ENCODE data around the gene SNX33.

SNX33 gene

DNA sequence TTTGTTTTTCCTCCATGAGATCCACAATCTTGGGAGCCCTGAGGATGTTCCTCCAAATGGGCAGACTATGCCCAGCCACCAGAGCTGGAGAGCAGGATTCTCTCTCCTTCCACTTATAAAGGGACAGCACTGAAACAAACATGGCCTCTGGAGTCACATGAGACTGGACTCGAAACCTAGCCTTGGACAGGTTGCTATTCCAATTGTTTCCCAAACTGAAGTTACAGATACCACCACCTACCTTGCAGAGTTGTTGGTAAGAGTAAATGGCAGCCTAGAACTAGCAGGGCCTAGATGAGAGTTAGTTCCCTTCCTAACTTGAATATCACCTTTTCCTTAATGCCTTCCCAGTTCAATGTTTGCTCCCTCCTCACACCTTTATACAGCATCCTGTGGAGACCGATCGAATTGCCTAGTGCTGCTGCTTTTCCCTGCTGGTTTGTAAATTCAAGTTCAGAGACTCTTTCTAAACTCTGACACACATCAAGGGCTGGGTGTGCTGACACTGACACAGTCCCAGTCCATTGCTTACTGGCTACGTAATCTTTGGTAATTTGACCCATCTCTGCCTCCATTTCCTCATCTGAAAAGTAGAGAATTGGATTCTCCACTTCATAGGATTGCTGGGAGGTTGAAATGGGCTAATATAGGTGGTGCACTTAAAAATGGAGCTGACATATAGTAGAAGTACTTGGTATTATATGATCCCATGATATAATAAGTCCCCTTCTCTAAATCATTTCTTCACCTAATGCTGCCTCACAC, 10.3 kb upstream of the SNX33 start:
- DNase-seq (ENCODE audit: low read depth, low spot score), result no peak
- Histone ChIP-seq H3K4me1 (ENCODE audit: insufficient read depth, insufficient read length) (peaks cover 10% of the 10 kb centered on the region), H3K9ac (ENCODE audit: insufficient read length, low read depth) (peak overlapping the region; percentile 37), H3K4me3 (ENCODE audit: insufficient read length, low read depth) (peak overlapping the region; percentile 33), H3K27me3 (ENCODE audit: insufficient read depth, insufficient read length) (no peaks in the 10 kb centered on the region), H3K36me3 (ENCODE audit: insufficient read depth, insufficient read length, low read length) (peaks cover 22% of the 10 kb centered on the region), H3K9me3 (ENCODE audit: insufficient read depth, low read length) (no peaks in the 10 kb centered on the region)
- TF ChIP-seq SUZ12 (IDR thresholded peaks at IDR 0.05; ENCODE audit: extremely low read depth, insufficient read depth, insufficient read length) (no peak), ZNF274 (IDR thresholded peaks at IDR 0.05; ENCODE audit: low read depth, low read length) (no peak), YY1 (IDR thresholded peaks at IDR 0.05; ENCODE audit: insufficient read depth, insufficient read length) (no peak)

DNA sequence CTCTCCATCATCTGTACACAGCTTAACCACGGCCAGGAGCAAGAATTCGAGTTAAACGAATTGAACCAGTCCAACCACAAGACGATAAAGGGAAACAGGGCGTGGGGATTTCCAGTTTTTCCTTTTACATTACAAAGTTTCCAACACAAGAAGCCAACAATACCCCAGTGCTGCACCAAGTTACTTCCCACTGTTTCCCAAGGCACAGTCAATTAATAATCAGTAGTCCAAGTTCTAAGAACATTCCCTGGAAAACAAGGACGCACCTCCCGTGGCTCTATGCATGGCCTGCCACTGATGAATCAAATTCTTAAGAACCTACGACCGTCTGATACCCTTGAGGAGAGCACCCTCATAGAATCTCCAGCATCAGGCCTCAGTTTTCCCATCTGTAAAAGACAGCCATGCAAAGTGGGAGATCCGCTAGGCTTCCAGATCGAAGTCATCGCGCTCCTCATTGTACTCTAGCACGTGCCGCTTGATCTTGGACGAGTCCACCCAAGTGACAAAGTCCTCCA, 8.5 kb upstream of the SNX33 start:
- peaks cover 9% of the 10 kb centered on the region for H3K4me1 ChIP-seq (ENCODE audit: insufficient read depth, insufficient read length)
- no peak for DNase-seq (ENCODE audit: low read depth, low spot score)
- no peak for TF ChIP-seq YY1 (IDR thresholded peaks at IDR 0.05; ENCODE audit: insufficient read depth, insufficient read length)
- TF ChIP-seq SUZ12 (IDR thresholded peaks at IDR 0.05; ENCODE audit: extremely low read depth, insufficient read depth, insufficient read length), result no peak
- TF ChIP-seq ZNF274 (IDR thresholded peaks at IDR 0.05; ENCODE audit: low read depth, low read length), result no peak

DNA sequence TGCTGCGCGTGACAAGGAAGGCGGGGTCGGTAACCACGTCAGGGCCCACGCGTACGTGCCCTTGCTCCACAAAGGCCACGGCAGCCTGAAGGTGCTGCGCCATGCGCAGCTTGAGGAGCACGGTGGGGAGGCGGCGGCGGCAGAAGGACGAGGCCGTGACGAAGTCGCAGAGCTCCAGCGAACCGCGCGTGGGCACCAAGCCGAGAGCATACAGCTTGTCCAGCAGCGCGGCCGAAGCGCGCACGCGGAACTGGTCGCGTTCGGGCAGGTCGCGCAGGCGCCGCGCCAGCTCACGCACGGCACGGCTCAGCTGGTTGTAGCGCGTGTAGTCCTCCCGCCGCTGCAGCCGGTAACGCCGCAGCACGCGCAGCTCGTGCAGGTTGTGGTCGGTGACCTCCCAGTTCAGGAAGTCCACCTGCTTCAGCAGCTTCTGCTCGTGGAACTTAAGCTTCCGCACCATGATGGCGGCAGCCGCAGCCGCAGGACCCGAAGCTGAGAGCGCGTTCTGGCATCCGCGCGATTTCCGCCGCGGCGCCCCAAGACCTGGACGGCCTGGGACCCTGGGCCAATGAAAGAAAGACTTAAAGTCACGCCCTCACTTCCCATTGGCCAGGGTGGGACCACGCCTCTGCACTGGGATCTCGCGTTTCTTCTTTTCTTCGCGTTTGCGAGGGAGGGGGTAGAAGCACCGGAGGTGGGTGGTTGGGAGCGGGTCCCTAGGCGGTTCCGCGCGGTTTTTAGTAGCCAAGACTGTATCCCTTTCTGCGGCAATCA, 7.8 kb upstream of the SNX33 start, which contains the start of gene IMP3:
IMP3 (minus strand) TSS at position 516 of the 774 bp plus-strand sequence; CDS start at position 460, 56 bp downstream.
- Histone ChIP-seq H3K9ac (ENCODE audit: insufficient read length, low read depth) (peak within 1 kb of the TSS; percentile 100), H3K27me3 (ENCODE audit: insufficient read depth, insufficient read length) (no peaks in the 10 kb centered on the region), H3K9me3 (ENCODE audit: insufficient read depth, low read length) (no peaks in the 10 kb centered on the region), H3K36me3 (ENCODE audit: insufficient read depth, insufficient read length, low read length) (peaks cover 22% of the 10 kb centered on the region), H3K4me3 (ENCODE audit: insufficient read length, low read depth) (peak within 1 kb of the TSS; percentile 99), H3K4me1 (ENCODE audit: insufficient read depth, insufficient read length) (peaks cover 6% of the 10 kb centered on the region)
- TF ChIP-seq SUZ12 (IDR thresholded peaks at IDR 0.05; ENCODE audit: extremely low read depth, insufficient read depth, insufficient read length), result no peak
- TF ChIP-seq YY1 (IDR thresholded peaks at IDR 0.05; ENCODE audit: insufficient read depth, insufficient read length), result peak; percentile 65
- no peak for TF ChIP-seq ZNF274 (IDR thresholded peaks at IDR 0.05; ENCODE audit: low read depth, low read length)
- DNase-seq (ENCODE audit: low read depth, low spot score), result peak; percentile 97

More for the DNA sequence above, 8.5 kb upstream of the SNX33 start:
- H3K27me3 ChIP-seq (ENCODE audit: insufficient read depth, insufficient read length), result no peaks in the 10 kb centered on the region
- H3K36me3 ChIP-seq (ENCODE audit: insufficient read depth, insufficient read length, low read length), result peaks cover 22% of the 10 kb centered on the region
- no peaks in the 10 kb centered on the region for H3K9me3 ChIP-seq (ENCODE audit: insufficient read depth, low read length)
- H3K9ac ChIP-seq (ENCODE audit: insufficient read length, low read depth), result peak overlapping the region; percentile 100
- peak overlapping the region; percentile 99 for H3K4me3 ChIP-seq (ENCODE audit: insufficient read length, low read depth)

DNA sequence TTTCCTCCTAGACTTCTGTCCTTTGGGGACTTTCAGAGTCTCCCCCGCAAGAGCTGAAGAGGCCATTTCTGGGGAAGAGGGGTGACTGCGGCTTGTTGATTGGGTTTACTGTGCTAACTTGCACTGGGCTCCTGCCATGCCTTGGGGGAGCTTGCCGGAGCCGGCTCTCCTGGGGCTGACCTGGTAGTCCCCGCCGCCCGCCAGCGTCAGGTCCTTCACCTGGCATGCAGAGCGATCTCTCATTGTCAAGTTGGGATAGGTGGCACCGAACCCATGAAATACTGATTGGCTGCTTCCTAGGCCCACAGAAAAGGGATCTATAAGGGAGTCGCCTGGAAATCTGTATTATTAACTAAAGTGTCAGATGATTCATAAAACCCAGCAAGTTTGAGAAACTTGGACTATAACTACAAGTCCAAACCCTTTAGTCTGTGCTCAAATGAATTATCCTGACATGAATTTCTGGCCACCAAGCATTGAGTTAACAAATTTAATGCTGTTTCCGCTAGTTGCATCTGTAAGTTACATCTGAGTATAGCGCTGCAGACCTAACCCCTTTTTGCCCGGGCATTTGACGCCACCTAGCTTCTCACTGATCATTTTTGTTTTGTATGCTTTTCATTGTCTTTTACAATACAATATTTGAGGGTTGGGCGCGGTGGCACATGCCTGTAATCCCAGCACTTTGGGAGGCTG, 7.1 kb upstream of the SNX33 start:
- no peak for DNase-seq (ENCODE audit: low read depth, low spot score)
- H3K9me3 ChIP-seq (ENCODE audit: insufficient read depth, low read length), result no peaks in the 10 kb centered on the region
- H3K27me3 ChIP-seq (ENCODE audit: insufficient read depth, insufficient read length), result peaks cover 3% of the 10 kb centered on the region
- TF ChIP-seq YY1 (IDR thresholded peaks at IDR 0.05; ENCODE audit: insufficient read depth, insufficient read length) (no peak), ZNF274 (IDR thresholded peaks at IDR 0.05; ENCODE audit: low read depth, low read length) (no peak)
- peak overlapping the region; percentile 100 for H3K9ac ChIP-seq (ENCODE audit: insufficient read length, low read depth)
- peak overlapping the region; percentile 99 for H3K4me3 ChIP-seq (ENCODE audit: insufficient read length, low read depth)
- peaks cover 22% of the 10 kb centered on the region for H3K36me3 ChIP-seq (ENCODE audit: insufficient read depth, insufficient read length, low read length)
- H3K4me1 ChIP-seq (ENCODE audit: insufficient read depth, insufficient read length), result peaks cover 6% of the 10 kb centered on the region

DNA sequence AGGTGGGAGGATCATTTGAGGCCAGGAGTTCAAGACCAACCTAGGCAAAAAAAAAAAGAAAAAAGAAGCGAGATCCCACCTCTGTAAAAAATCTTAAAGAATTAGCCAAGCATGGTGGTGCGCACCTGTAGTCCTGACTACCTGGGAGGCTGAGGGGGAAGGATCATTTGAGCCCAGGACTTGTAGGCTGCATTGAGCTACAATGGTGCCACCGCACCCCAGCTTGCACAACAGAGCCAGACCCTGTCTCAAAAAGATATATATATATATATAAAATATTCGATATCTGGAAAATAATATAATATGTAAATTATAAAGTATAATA, 6.6 kb upstream of the SNX33 start:
- DNase-seq (ENCODE audit: low read depth, low spot score), result no peak
- H3K9ac ChIP-seq (ENCODE audit: insufficient read length, low read depth), result peak overlapping the region; percentile 100
- H3K4me1 ChIP-seq (ENCODE audit: insufficient read depth, insufficient read length), result peaks cover 6% of the 10 kb centered on the region
- TF ChIP-seq SUZ12 (IDR thresholded peaks at IDR 0.05; ENCODE audit: extremely low read depth, insufficient read depth, insufficient read length), result no peak
- TF ChIP-seq ZNF274 (IDR thresholded peaks at IDR 0.05; ENCODE audit: low read depth, low read length), result no peak
- no peak for TF ChIP-seq YY1 (IDR thresholded peaks at IDR 0.05; ENCODE audit: insufficient read depth, insufficient read length)
- no peaks in the 10 kb centered on the region for H3K9me3 ChIP-seq (ENCODE audit: insufficient read depth, low read length)
- peaks cover 22% of the 10 kb centered on the region for H3K36me3 ChIP-seq (ENCODE audit: insufficient read depth, insufficient read length, low read length)
- H3K4me3 ChIP-seq (ENCODE audit: insufficient read length, low read depth), result peak overlapping the region; percentile 99
- H3K27me3 ChIP-seq (ENCODE audit: insufficient read depth, insufficient read length), result peaks cover 8% of the 10 kb centered on the region

DNA sequence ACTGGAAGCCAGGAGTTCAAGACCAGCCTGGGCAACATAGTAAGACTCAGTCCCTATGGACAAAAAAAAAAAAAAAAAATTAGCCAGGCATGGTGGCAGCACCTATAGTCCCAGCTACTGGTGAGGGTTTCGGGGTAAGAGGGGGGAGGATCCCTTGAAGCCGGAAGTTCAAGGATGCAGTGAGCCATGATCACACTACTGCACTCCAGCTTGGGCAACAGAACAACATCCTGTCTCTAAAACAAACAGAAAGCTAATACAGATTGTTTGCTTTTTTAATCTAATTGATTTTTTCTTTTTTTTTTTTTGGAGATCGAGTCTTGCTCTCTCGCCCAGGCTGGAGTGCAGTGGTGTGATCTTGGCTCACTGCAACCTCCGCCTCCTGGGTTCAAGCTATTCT, 6.1 kb upstream of the SNX33 start:
- Histone ChIP-seq H3K4me3 (ENCODE audit: insufficient read length, low read depth) (no peak overlapping the region), H3K4me1 (ENCODE audit: insufficient read depth, insufficient read length) (peaks cover 6% of the 10 kb centered on the region), H3K9ac (ENCODE audit: insufficient read length, low read depth) (no peak overlapping the region), H3K36me3 (ENCODE audit: insufficient read depth, insufficient read length, low read length) (peaks cover 22% of the 10 kb centered on the region), H3K9me3 (ENCODE audit: insufficient read depth, low read length) (no peaks in the 10 kb centered on the region), H3K27me3 (ENCODE audit: insufficient read depth, insufficient read length) (peaks cover 12% of the 10 kb centered on the region)
- TF ChIP-seq SUZ12 (IDR thresholded peaks at IDR 0.05; ENCODE audit: extremely low read depth, insufficient read depth, insufficient read length) (no peak), YY1 (IDR thresholded peaks at IDR 0.05; ENCODE audit: insufficient read depth, insufficient read length) (no peak), ZNF274 (IDR thresholded peaks at IDR 0.05; ENCODE audit: low read depth, low read length) (no peak)
- no peak for DNase-seq (ENCODE audit: low read depth, low spot score)

Data from NT2/D1 (cell line).